ENCODE measurements around the gene CDH10. TPM values are rescaled to one million over a fixed set of nuclear protein-coding genes. Genes with fewer than 3 reads are reported as not detected.
A peak's percentile ranks its signal among the peaks of the same experiment; 100 is the strongest.

CDH10 gene
- total RNA-seq (2014; rRNA removed; shearing (Covaris generic); ENCODE audit: low replicate concordance): 0.89 and 1.6 TPM in 2 replicates

DNA sequence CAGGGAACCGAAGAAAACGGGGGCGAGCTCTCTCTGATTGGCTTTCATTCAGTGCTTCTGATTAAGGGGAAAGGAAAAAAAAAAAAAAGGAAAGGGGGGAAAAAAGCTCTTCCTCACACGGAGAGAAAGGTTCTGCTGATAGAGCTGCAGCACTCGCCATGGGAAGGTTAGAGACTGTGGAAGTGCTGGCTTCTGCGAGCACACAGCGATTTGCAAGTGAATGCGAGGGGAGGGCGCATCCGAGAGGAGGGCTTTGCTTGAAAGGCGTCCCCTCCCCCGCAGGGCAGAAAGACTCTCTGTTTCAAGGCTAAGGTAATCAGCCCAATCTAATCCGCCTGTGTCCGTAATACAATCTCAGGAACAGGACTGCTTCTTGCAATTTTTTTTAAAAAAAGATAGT lies at the start of gene CDH10:
CDH10 (minus strand) TSS at position 218 of the 400 bp plus-strand sequence. CDS start 51,488 bp downstream, outside the sequence.
- no peaks in the 10 kb centered on the region for H3K9me3 ChIP-seq
- peak; percentile 73 for DNase-seq
- H3K4me3 ChIP-seq: peak within 1 kb of the TSS; percentile 51
- H3K27me3 ChIP-seq: no peaks in the 10 kb centered on the region
- H3K36me3 ChIP-seq: no peaks in the 10 kb centered on the region

DNA sequence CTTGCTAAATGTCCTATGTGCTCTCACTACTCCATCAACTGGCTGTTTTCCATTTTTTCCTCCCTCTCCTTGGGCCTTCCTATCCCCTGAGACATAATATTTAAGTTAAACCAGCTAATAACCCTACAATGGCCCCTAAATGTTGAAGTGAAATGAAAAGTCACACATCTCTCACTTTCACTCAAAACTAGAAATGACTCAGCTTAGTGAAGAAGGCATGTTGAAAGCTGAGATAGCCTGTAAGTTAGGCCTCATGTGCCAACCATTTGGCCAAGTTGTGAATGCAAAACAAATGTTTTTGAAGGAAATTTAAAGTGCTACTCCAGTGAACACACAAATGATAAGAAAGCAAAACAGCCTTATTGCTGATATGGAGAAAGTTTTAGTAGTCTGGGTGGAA lies 48.8 kb upstream of the CDH10 start:
- H3K4me3 ChIP-seq: no peak overlapping the region
- peaks cover 5% of the 10 kb centered on the region for H3K9me3 ChIP-seq
- no peak for DNase-seq
- no peaks in the 10 kb centered on the region for H3K36me3 ChIP-seq
- no peaks in the 10 kb centered on the region for H3K27me3 ChIP-seq

DNA sequence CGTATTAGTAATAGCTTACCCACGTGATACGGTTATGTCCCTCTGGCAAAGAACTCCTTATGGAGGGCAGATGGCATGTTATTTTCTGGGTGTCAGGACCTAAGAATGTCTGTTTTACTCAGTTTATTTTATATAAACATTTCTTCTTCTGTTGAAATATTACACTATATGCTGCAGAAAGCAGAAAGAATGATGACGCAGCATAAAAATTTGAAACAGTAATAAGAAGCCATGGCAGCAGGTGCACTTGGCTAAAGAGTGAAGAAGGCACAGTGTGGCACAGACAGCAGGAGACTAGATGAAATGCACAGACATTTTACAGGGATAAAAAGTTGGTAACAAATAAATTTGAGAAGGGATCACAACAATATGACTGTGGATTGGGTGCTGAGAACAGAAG lies 46.3 kb upstream of the CDH10 start:
- H3K9me3 ChIP-seq: peaks cover 13% of the 10 kb centered on the region
- H3K4me3 ChIP-seq: no peak overlapping the region
- no peaks in the 10 kb centered on the region for H3K27me3 ChIP-seq
- no peaks in the 10 kb centered on the region for H3K36me3 ChIP-seq
- no peak for DNase-seq

DNA sequence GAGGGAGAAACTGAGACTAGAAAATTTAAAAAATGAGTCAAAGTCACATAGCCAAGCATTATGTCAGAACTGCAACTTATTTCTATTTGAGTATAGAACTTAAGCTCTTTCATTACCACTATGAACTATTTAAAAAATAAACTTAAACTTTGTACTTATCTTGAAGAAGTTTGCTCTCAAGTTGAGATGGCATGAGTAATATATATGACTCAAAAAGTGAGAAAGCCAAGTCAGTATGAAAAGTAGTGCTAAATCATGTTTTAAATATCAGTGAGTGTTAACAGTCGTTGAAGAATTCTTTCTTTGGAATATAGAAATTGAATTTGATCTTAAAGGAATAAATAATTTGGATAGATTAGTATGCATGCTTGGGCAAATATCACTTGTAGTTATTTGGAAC lies 36.3 kb upstream of the CDH10 start:
- H3K9me3 ChIP-seq: peaks cover 21% of the 10 kb centered on the region
- no peak overlapping the region for H3K4me3 ChIP-seq
- DNase-seq: no peak
- H3K27me3 ChIP-seq: no peaks in the 10 kb centered on the region
- no peaks in the 10 kb centered on the region for H3K36me3 ChIP-seq

DNA sequence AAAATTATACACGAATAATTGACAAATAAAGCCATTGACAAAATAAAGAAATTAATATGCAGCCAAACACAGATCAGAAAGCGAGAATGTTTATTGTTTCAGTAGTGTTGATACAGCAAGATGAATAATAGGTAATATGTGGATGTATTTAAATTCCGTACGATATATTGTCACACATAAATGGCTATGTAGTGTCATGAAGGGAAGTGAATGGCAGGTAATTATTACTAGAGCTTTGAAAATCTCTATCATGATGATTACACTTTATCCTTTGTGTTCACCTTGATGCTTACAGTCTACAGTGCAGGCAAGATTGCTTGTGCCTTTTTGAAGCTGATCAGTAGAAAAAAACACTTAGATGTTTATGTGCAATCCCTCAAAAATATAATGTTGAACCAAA lies 23.3 kb upstream of the CDH10 start:
- H3K27me3 ChIP-seq: no peaks in the 10 kb centered on the region
- no peaks in the 10 kb centered on the region for H3K9me3 ChIP-seq
- no peak for DNase-seq
- H3K4me3 ChIP-seq: no peak overlapping the region
- H3K36me3 ChIP-seq: no peaks in the 10 kb centered on the region

DNA sequence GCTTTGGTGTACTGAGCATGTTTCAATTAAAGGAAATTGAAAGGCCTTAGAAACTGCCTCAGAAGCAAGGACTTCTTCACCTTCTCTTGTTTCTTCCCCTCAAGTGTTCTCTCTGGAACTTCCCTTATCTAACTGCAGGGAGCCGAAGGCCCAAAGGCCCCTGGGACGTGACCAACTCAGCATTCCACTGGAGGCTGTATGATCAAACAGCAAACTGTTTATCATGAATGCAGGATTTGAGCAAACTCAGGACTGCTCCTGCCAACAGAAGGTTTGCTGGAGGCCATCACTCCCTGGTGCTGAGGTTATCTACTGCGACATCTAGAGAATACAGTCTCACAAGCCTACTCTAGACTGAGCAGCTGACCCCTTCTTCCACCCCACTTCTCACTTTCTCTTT lies 4.8 kb upstream of the CDH10 start:
- DNase-seq: no peak

DNA sequence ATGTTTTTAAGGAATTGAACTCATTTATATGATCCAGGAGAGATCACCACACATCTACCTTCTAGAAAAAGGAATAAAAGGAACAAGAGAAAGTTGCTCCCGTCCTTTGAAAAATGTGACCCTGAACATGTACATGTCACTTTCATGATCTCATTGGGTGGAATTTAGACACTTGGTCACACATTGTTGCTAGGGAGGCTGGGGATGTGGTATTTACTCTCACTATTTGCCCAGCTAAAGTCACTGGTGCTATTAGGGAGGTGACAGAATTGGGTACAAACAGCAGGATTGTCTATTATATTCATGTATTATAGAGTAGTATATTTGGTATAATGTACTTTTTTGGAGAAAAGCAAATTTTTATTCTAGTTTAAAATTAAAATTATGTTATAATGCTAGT lies 2.1 kb upstream of the CDH10 start:
- Histone ChIP-seq H3K4me3 (no peak overlapping the region), H3K36me3 (no peaks in the 10 kb centered on the region), H3K9me3 (no peaks in the 10 kb centered on the region), H3K27me3 (no peaks in the 10 kb centered on the region)
- no peak for DNase-seq

More for the DNA sequence above, 4.8 kb upstream of the CDH10 start:
- Histone ChIP-seq H3K27me3 (no peaks in the 10 kb centered on the region), H3K9me3 (no peaks in the 10 kb centered on the region), H3K4me3 (no peak overlapping the region), H3K36me3 (no peaks in the 10 kb centered on the region)

DNA sequence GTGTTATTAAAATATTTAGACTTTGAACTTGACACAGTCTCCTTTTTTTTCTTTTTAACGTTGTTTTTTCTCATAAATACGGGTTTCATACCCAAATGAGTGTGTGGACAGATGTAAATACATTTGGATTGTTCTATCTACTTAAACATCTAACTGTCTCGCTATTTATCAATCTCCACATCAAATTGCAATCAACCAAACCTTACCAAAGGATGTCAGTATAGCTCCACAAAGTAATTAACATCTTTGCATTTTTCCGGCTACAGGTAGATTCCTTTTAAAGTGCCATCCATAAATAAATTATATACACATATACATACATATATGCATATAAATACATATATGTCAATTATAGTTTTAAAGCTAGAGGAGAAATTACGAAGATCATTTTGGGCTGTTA lies 705 bp upstream of the CDH10 start:
- no peaks in the 10 kb centered on the region for H3K36me3 ChIP-seq
- H3K9me3 ChIP-seq: no peaks in the 10 kb centered on the region
- H3K27me3 ChIP-seq: no peaks in the 10 kb centered on the region
- no peak for DNase-seq
- peak overlapping the region; percentile 51 for H3K4me3 ChIP-seq

DNA sequence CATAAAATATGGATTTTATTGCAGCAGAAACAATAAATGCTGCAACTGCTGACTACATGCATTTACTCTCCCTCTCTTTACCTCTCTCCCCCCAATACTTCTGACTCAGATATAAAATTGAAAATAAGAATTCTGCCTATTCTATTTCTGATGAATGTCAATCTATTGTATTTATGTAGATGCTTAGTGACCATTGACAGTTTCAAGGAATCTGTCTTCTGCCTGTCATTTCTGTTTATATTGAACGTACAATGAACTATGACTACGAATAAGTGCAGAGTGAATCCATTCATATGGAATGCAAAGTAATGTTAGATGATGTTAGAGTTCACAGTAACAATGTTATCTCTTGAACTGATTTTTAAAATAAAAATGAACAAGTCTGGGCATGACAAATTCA lies 898 bp downstream of the CDH10 start:
- no peaks in the 10 kb centered on the region for H3K36me3 ChIP-seq
- no peaks in the 10 kb centered on the region for H3K9me3 ChIP-seq
- DNase-seq: no peak
- peak overlapping the region; percentile 51 for H3K4me3 ChIP-seq
- H3K27me3 ChIP-seq: no peaks in the 10 kb centered on the region

DNA sequence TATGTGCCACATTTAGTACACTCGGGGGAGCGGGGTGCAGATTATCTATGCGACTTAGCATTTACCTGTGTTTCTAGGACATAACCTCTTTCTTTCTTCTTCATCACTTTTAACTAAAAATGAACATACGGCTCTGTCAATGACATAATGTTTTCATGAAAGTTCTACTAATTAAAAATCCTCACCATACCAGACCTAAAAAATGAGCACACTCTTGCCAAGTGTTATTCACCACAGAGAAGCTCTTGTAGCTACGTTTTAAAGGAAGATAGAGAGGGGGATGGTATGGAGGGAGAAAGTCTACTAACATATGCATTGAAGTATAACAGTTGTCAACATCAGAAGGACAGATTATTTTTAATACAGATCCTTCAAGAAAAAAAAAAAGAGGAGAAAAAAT lies 1.6 kb downstream of the CDH10 start:
- Histone ChIP-seq H3K4me3 (no peak overlapping the region), H3K27me3 (no peaks in the 10 kb centered on the region), H3K9me3 (no peaks in the 10 kb centered on the region), H3K36me3 (no peaks in the 10 kb centered on the region)
- DNase-seq: no peak

DNA sequence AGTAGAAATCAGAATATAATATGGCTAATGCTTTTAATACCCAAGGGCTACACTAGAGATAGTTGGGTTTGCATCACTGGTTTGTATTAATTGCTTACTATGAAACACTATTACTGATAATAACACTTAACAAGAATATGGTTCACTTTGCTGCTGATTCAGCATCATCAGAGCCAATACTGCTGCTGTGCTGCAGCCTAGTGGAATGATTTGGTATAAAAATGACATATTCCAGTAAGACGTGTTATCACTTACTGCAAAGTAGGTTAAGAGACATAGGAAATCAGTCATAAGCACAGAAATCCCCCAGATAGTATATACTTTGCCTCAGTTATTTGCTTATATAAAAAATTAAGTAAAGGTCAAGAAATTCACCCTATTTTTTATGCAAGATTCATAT lies 2.8 kb downstream of the CDH10 start:
- no peak for DNase-seq
- H3K36me3 ChIP-seq: no peaks in the 10 kb centered on the region
- no peak overlapping the region for H3K4me3 ChIP-seq
- H3K9me3 ChIP-seq: no peaks in the 10 kb centered on the region
- H3K27me3 ChIP-seq: no peaks in the 10 kb centered on the region

DNA sequence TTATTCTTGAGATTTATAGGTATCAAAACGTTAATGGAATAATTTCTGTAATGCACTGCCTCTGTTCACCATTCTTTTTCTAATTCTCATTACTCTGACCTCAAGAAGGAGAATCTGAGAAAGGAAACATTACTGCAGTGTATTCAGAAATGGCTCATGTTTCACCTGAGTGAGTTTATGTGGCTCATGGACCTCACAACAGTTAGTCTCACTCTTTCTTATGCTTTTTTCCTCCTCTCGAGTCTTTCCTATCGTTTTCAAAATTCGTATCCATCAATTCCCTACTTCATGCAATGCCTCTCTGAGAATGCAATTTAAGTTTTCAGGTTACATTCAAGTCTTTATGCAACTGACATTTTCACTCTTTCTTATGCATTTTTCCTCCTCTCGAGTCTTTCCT lies 9.6 kb downstream of the CDH10 start:
- DNase-seq: no peak
- Histone ChIP-seq H3K36me3 (no peaks in the 10 kb centered on the region), H3K4me3 (no peak overlapping the region), H3K9me3 (no peaks in the 10 kb centered on the region), H3K27me3 (no peaks in the 10 kb centered on the region)

DNA sequence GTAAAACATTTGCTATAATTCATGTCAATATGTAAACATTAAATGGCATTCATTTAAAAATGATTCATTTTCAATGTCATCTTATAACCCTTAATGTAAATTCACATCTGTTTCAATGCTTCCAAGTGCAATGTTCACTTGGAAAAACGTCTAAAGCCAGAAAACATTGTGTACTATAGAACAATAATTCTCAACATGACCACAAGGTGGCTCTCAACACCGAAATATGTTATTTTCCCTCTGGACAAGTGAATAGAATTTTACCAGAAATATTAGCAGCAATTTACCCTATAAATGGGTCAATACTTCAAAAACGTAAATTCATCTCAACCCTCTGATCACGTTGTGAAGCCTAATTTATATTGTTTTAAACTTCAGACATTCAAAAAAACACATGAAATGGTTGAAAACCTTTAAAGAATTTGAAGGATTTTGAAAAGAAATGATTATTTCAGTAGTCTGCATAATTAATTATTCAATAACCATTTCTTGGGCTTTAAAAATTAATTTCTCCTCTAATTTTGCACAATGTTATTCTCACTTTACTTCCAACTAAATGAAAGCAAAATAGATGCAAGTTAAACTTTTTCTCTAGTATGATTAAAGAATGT lies 11.0 kb downstream of the CDH10 start:
- Histone ChIP-seq H3K27me3 (no peaks in the 10 kb centered on the region), H3K9me3 (no peaks in the 10 kb centered on the region), H3K4me3 (no peak overlapping the region), H3K36me3 (no peaks in the 10 kb centered on the region)
- DNase-seq: no peak

DNA sequence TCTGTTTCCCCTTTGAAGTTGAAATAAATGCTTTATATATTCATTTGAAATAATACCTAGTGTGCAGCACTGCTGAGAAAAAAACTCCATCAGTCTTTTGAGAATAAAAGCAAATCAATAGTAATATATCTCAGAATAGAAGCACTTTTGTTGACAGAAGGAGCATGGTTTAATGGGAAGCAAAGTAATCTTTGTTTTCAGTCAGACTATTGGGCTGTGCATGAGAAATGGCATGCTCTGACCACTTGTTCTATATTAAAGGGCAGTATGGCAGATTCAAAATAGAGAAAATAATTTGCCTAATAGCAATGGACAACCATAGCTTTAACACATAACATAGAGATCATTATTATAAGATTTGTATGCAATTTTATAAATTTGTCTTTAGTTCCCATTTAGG lies 12.4 kb downstream of the CDH10 start:
- Histone ChIP-seq H3K27me3 (no peaks in the 10 kb centered on the region), H3K36me3 (no peaks in the 10 kb centered on the region), H3K9me3 (no peaks in the 10 kb centered on the region), H3K4me3 (no peak overlapping the region)
- DNase-seq: no peak

DNA sequence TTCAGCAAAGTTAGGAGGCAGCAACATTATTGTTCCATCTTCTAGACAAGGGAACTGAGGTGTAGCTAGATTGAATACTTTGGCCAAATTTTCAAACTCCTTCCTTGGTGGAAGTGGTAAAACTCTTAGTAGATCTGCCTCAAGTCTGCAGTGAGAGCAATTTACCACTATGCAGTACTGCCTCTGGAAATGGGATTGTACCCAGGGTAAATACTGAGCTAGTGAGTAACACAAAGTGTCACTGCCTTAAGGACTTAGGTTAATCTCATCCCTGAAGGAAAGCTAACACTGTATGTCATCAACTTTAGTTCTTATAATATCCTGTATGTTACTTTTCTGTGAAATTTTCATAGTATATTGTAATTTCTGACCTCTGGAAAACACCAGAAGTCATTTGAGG lies 13.9 kb downstream of the CDH10 start:
- no peak for DNase-seq
- Histone ChIP-seq H3K9me3 (no peaks in the 10 kb centered on the region), H3K4me3 (no peak overlapping the region), H3K27me3 (no peaks in the 10 kb centered on the region), H3K36me3 (no peaks in the 10 kb centered on the region)

DNA sequence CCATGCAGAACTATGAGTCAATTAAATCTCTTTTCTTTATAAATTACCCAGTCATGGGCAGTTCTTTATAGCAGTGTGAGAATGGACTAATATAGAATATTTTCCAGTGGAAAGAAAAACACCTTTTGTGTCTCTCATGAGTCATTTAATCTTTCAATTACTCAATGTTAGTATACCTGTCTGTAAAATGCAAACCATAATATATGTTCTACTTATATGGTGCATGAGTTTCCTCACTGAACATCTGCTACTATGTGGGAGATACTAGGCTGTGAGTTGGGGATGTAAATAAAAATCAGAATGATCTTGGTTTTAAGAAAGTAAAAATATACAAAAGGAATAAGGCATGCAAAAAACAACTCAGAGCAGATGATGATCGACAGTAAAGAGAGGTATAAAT lies 15.0 kb downstream of the CDH10 start:
- Histone ChIP-seq H3K4me3 (no peak overlapping the region), H3K9me3 (no peaks in the 10 kb centered on the region), H3K27me3 (no peaks in the 10 kb centered on the region), H3K36me3 (no peaks in the 10 kb centered on the region)
- no peak for DNase-seq

DNA sequence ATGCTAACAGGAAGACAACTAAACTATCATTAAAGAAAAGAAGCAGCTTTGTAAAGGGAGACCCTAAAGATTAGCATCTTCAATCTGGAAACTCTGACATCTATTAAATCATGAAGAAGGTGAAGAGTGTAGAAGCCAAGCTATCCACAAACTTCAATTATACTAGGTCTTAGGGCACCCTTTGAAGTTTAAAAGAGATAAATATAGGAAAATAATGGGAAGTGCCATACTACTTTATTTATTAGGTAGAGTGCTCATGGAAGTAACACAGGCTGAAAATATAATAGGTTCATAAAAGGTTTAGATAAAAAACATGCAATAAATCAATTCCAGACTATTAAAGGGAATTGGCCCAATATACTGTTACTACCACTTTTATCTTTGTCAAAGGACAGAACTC lies 19.9 kb downstream of the CDH10 start:
- H3K4me3 ChIP-seq: no peak overlapping the region

DNA sequence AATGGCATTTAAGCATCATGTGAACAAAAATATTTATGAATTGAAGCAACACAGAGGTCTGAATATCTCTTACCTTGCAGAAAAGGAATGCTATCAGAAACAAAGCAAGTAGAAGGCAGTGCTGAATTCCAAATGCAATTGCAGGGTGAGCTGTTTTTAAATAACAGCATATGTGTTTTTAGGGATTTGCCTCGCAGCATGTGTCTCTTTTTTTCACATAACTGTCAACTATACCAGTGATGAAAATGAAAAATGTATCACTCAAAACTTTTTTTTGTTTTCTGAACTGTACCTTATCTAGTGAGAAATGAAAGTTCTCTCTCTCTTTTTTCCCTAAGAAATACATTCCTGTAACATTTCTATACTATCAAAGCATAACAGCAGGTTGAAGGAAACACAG lies 21.2 kb downstream of the CDH10 start:
- H3K27me3 ChIP-seq: no peaks in the 10 kb centered on the region
- no peak for DNase-seq
- H3K36me3 ChIP-seq: no peaks in the 10 kb centered on the region
- H3K9me3 ChIP-seq: no peaks in the 10 kb centered on the region
- no peak overlapping the region for H3K4me3 ChIP-seq

More for the DNA sequence above, 19.9 kb downstream of the CDH10 start:
- Histone ChIP-seq H3K27me3 (no peaks in the 10 kb centered on the region), H3K36me3 (no peaks in the 10 kb centered on the region), H3K9me3 (no peaks in the 10 kb centered on the region)
- DNase-seq: no peak

DNA sequence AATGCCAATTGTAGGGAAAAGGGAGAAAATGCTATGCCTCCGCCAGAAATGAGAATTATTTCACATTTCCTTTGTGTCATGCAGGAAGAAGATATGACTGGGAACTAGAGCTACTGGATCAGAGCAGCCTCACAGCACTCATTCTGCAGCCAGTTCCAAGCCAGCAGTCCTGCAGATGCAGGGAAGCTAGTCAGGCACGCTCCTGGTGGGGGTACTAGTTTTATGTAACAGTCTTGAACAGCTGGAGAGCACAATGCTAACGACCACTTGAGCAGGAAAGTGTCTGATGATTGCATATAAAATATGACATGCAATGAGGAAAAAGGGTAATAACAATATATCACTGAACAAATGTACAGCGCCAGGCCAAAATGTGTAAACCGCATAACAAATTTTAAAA lies 21.7 kb downstream of the CDH10 start:
- Histone ChIP-seq H3K36me3 (no peaks in the 10 kb centered on the region), H3K27me3 (no peaks in the 10 kb centered on the region), H3K9me3 (no peaks in the 10 kb centered on the region), H3K4me3 (no peak overlapping the region)
- DNase-seq: no peak
